Ovary (tissue), 9 donors: ENCODE results near the gene SMO. TPM values are rescaled to one million over a fixed set of nuclear protein-coding genes. Genes with fewer than 3 reads are reported as not detected.
A peak's percentile ranks its signal among the peaks of the same experiment; 100 is the strongest.

Experiments
- DNase-seq, 5 donors: peaks; one replicate each; pipeline ENCODE4 v3.0.0-alpha.2; 2019 to 2020
- H3K27ac ChIP-seq, 2 donors: fragments of 200-600 bp; one replicate each; pipeline versions ENCODE4 v1.5.1 to v1.8.0; 2019 to 2022
- H3K27me3 ChIP-seq: fragments of 200-600 bp; one replicate; pipeline ENCODE4 v1.8.0; 2022
- H3K36me3 ChIP-seq: fragments of 200-600 bp; sonication (generic); one replicate; pipeline ENCODE4 v1.5.1; 2019
- H3K4me1 ChIP-seq: one replicate; pipeline ENCODE4 v1.8.1; 2013; ENCODE audit warnings: mild to moderate bottlenecking, moderate library complexity; ENCODE audit not compliant: insufficient read depth
- H3K4me3 ChIP-seq: fragments of 200-600 bp; sonication (generic); one replicate; pipeline ENCODE4 v1.5.1; 2017
- H3K9me3 ChIP-seq, 2 donors: fragments of 200-600 bp in 1 of 2; sonication (generic) in 1 of 2; one replicate each; pipeline versions ENCODE4 v1.5.1 to v1.8.1; 2013 to 2019; ENCODE audit warnings: mild to moderate bottlenecking in 1 of 2, moderate library complexity in 1 of 2
- EP300 ChIP-seq: sonication (generic); formaldehyde crosslinking; IDR thresholded peaks from one replicate; pipeline ENCODE4 v1.6.1; 2017; ENCODE audit warnings: antibody characterized with exemption
- POLR2A ChIP-seq: fragments of 450-650 bp; IDR thresholded peaks from one replicate; pipeline ENCODE4 v1.6.1; 2017; ENCODE audit warnings: antibody characterized with exemption, mild to moderate bottlenecking, moderate library complexity
- WGBS, 3 donors: extraction: QIAGEN DNeasy Blood & Tissue Kit in 1 of 3; methylation state at CpG; one replicate each; pipeline versions ENCODE4 v1.1.5 to v1.1.7; 2013 to 2017; 5-methylcytosine and 5-hydroxymethylcytosine counted together
- intact Hi-C, 4 donors: fragments of 100-400 bp; cut with DNase I; formaldehyde crosslinking; loops; one replicate each; pipeline versions ENCODE4 v1.11.0 to v1.15.1; 2022 to 2023
- polyA plus RNA-seq, 2 donors: library from polyadenylated mRNA; stranded (reverse); fragments of 200-250 nt in 1 of 2; fragments of 350-450 nt in 1 of 2; fragmentation: Illumina TruSeq in 1 of 2; extraction: RNeasy Lipid Tissue Mini Kit (QIAGEN cat#74804) in 1 of 2; gene quantifications; one replicate each; pipeline ENCODE4 v1.2.3, GENCODE V29; 2013 to 2014
- total RNA-seq, 7 donors: library from RNA; depleted of rRNA in 2 of 7; stranded (reverse); fragments of >200 nt in 2 of 7; fragmentation: NEBNext Ultra II Directional in 3 of 7; extraction: Animal tissue kit (Norgen Biotek cat#: 25700) in 3 of 7; gene quantifications; one replicate each; pipeline versions ENCODE4 v1.1.0 to v1.2.4, GENCODE V29; 2016 to 2023
- TF ChIP-seq, protein P1 (sequence below), 3 donors: fragments of 450-650 bp in 2 of 3; fragments of 200-600 bp in 1 of 3; IDR thresholded peaks; one replicate each; pipeline versions ENCODE4 v1.5.1 to v1.8.0; 2016 to 2022; ENCODE audit warnings: antibody characterized with exemption in 3 of 3, mild to moderate bottlenecking in 1 of 3
- donor health status: DM: no; HTN: no; CAD: no; lungs with moderate emphysema.
- donor health status: DM: no; HTN: no; CAD: no.
- donor health status: Bipolar disorder and iron deficiency.
- donor health status: DM: yes; HTN: yes; CAD: no.
- donor health status: DM: no; HTN: no; CAD: no.
- donor health status: DM: yes; HTN: yes; CAD: no.

The SMO gene
- total and polyA plus RNA-seq, 9 donors: 14.3 to 47.8 (median 33.2) TPM

DNA sequence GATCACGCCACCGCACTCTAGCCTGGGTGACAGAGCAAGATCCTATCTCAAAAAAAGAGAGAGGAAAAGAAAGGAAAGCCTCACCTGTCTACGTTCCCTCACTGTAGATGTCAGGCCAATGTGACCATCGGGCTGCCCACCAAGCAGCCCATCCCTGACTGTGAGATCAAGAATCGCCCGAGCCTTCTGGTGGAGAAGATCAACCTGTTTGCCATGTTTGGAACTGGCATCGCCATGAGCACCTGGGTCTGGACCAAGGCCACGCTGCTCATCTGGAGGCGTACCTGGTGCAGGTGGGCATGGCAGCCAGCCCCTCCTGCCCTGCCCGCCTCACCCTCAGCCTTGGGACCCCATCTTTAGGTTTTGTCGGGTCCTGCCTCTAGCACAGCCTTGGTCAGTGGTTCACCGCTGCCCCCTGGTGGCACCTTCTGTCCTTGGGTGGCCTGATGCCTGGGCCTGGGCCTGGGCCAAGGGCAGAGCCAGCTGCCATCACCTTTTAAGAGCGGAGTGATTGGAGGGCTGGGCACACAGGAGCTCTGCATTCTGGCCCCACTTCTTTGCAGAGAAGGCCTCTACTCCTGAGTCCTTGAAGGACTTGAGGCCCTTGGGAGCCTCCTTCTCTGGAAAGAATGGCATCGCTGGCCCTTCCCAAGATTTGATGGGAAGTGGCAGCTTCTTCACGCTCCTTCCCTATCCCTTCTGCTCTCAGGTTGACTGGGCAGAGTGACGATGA, 22.0 kb downstream of the SMO start:
- Histone ChIP-seq H3K27me3 (no peaks in the 10 kb centered on the region), H3K27ac (no peak overlapping the region), H3K36me3 (no peaks in the 10 kb centered on the region), H3K4me3 (no peak overlapping the region), H3K4me1 (no peaks in the 10 kb centered on the region), H3K9me3 (no peaks in the 10 kb centered on the region)
- WGBS, 3 donors: 71 to 81% (median 73%) methylated on average over 16 of the region's 16 CpGs
- peak; percentile 69 to 89 (median 85) for DNase-seq
- TF ChIP-seq, protein P1, sequence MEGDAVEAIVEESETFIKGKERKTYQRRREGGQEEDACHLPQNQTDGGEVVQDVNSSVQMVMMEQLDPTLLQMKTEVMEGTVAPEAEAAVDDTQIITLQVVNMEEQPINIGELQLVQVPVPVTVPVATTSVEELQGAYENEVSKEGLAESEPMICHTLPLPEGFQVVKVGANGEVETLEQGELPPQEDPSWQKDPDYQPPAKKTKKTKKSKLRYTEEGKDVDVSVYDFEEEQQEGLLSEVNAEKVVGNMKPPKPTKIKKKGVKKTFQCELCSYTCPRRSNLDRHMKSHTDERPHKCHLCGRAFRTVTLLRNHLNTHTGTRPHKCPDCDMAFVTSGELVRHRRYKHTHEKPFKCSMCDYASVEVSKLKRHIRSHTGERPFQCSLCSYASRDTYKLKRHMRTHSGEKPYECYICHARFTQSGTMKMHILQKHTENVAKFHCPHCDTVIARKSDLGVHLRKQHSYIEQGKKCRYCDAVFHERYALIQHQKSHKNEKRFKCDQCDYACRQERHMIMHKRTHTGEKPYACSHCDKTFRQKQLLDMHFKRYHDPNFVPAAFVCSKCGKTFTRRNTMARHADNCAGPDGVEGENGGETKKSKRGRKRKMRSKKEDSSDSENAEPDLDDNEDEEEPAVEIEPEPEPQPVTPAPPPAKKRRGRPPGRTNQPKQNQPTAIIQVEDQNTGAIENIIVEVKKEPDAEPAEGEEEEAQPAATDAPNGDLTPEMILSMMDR (IDR thresholded peaks at IDR 0.05): peak; percentile 68 to 74 (median 73)
- no peak for TF ChIP-seq EP300
- no peak for TF ChIP-seq POLR2A
- intact Hi-C loops: loop anchor here (2.0 to 10.0 kb wide), 5 partner anchors 48 to 264 kb away; no protein-coding TSS in a partner anchor

DNA sequence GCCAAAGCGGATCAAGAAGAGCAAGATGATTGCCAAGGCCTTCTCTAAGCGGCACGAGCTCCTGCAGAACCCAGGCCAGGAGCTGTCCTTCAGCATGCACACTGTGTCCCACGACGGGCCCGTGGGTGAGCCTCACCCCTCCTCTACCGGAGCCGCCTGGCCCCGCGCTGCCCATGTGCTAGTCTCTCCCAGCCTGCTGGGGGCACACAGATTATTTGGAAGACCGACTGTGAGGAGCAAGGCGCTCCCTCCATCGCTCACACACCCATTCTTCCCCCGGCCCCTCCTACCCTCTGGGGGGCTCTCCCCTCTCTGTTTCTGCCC, 22.5 kb downstream of the SMO start:
- no peak overlapping the region for H3K4me3 ChIP-seq
- no peaks in the 10 kb centered on the region for H3K9me3 ChIP-seq
- H3K27me3 ChIP-seq: no peaks in the 10 kb centered on the region
- WGBS, 3 donors: 83 to 88% (median 85%) methylated on average over 14 of the region's 14 CpGs
- no peaks in the 10 kb centered on the region for H3K36me3 ChIP-seq
- intact Hi-C loops: loop anchor here (2.0 to 10.0 kb wide), 5 partner anchors 48 to 264 kb away; no protein-coding TSS in a partner anchor
- TF ChIP-seq, protein P1 (IDR thresholded peaks at IDR 0.05): no peak
- TF ChIP-seq EP300 (no peak), POLR2A (no peak)
- no peaks in the 10 kb centered on the region for H3K4me1 ChIP-seq
- no peak overlapping the region for H3K27ac ChIP-seq
- no peak for DNase-seq

DNA sequence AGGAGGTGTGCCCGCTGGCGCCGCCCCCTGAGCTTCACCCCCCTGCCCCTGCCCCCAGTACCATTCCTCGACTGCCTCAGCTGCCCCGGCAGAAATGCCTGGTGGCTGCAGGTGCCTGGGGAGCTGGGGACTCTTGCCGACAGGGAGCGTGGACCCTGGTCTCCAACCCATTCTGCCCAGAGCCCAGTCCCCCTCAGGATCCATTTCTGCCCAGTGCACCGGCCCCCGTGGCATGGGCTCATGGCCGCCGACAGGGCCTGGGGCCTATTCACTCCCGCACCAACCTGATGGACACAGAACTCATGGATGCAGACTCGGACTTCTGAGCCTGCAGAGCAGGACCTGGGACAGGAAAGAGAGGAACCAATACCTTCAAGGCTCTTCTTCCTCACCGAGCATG, 23.7 kb downstream of the SMO start:
- Histone ChIP-seq H3K4me1 (no peaks in the 10 kb centered on the region), H3K4me3 (no peak overlapping the region), H3K27me3 (no peaks in the 10 kb centered on the region), H3K27ac (no peak overlapping the region), H3K9me3 (no peaks in the 10 kb centered on the region), H3K36me3 (no peaks in the 10 kb centered on the region)
- intact Hi-C loops: loop anchor here in 3 of 4 donors (2.0 to 10.0 kb wide), 5 partner anchors 49 to 263 kb away; no protein-coding TSS in a partner anchor
- TF ChIP-seq, protein P1 (IDR thresholded peaks at IDR 0.05): no peak
- TF ChIP-seq POLR2A (no peak), EP300 (no peak)
- WGBS, 3 donors: 85 to 87% (median 86%) methylated on average over 14 of the region's 14 CpGs
- no peak for DNase-seq

DNA sequence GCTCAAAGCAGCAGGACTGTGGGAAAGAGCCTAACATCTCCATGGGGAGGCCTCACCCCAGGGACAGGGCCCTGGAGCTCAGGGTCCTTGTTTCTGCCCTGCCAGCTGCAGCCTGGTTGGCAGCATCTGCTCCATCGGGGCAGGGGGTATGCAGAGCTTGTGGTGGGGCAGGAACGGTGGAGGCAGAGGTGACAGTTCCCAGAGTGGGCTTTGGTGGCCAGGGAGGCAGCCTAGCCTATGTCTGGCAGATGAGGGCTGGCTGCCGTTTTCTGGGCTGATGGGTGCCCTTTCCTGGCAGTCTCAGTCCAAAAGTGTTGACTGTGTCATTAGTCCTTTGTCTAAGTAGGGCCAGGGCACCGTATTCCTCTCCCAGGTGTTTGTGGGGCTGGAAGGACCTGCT, 24.2 kb downstream of the SMO start:
- Histone ChIP-seq H3K36me3 (no peaks in the 10 kb centered on the region), H3K9me3 (no peaks in the 10 kb centered on the region), H3K27me3 (no peaks in the 10 kb centered on the region), H3K27ac (no peak overlapping the region), H3K4me1 (no peaks in the 10 kb centered on the region), H3K4me3 (no peak overlapping the region)
- no peak for DNase-seq
- 75 to 80% (median 77%) methylated on average over 4 of the region's 4 CpGs for WGBS, 3 donors
- intact Hi-C loops: loop anchor here in 3 of 4 donors (2.0 to 10.0 kb wide), 5 partner anchors 50 to 262 kb away; no protein-coding TSS in a partner anchor
- TF ChIP-seq, protein P1 (IDR thresholded peaks at IDR 0.05): no peak
- TF ChIP-seq POLR2A: no peak
